HG03060 (cell line): ENCODE data around the gene GBX2.
"Not testable (repeated sequence)": the region's sequence is repeated elsewhere in the genome, so short reads cannot be mapped to it uniquely, and the experiment has no call there.

Experiments
- ATAC-seq: cut with Tn5 transposase; IDR thresholded peaks from one replicate; pipeline ENCODE4 v1.9.1; 2021; ENCODE audit warnings: low read depth, moderate number of reproducible peaks; ENCODE audit not compliant: unreplicated experiment

Gene GBX2

DNA sequence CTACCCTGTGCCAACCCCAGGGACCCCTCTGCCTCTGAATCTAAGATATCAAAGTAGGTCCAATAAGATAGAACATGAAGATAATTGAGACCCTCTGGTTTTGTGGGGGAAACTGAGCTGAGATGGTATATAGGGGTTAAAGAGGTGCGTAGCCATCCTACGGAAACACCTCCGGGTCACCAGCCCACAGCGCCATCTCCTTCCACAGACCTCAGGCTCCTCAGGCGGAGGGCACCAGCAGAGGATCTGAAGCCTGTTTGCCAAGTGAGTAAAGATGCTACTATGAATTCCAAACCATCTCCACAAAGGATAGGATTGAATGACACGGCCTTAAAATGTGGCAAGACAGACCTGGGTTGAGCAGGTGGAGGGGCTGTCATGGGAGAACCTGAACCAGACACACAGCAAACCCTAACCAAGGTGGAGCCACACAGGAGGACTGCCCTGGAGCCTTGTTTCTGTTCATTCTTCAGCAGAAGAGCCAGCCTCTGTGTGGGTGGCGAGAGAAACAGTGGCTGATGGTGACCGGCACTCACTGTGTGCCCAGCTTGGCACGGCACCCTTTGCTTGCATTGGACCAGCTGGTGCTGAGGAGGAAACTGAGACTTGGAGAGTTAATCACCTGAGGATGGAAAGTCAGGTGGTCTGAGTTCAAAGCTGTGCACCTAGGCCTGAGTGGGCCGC, 10.2 kb downstream of the GBX2 start:
- no peak for ATAC-seq

DNA sequence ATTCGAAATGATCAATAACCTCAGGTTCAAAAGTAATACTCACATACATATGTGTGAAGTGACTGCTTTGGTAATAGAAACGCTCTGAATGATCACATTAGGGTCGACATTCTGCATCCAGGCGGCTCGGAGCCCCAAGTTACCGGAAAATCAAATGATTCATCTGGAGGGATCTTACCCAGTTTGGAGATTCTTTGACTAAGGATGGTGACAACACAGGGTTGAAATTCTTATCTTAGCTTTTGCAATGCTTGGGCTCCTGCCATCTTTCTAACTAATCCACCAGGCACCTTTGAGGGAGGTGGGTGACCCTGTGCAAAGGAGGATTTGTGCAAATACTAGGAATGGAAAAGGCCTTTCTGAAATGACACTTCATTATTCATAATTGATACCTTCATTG, 10.8 kb downstream of the GBX2 start:
- ATAC-seq = no peak

DNA sequence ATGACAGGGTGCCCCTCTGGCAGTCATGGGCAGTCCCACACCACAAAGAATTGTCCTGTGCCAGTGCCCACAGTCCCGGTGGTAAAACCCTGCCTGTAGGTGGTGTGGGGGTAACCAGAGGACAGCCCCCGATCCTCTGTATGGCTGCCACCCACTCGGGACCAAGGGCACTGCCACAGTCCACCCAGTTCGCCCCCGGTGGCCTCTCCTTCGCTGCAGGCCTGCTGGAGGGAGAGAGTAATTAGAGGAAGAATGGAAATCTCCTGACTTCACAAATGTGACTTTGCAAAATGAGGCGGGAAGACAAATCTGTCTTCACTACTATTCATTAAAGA, 11.4 kb downstream of the GBX2 start:
- ATAC-seq = no peak

DNA sequence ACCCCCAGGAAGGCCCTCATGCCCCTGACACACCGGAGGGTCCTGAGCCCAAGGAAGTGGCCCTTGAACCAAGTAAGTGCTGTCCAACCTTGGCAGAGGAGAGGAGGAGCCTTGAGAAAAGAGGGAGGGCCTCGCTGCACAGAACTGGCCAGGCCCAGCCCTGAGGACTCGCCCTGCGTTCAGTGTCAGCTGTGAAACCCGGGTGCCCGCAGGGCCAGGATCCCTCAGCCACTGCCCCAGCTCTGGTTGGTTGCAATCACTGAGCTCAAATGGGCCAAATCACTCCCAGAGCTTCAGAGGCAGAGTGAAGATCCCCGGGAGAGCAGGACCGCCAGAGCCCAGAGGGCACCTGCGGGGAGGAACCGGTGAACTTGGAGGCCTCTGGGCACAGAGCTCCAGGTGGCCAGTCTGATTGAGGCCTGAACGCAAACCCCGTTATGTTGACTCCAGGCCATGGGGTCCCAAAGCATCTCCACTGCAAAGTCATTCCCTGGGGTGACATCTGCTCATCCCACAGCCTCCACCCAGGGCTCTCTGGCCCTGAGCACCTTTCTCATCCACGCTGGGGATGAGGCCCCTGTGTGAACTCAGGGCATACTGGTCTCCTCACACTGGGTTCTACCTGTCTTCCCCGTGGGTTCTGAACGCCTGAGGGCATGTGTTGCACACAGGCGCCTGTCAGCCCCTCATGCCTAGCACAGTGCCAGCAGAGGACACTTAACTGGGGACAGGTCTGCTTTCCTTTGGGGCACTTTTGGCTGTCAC, 11.9 kb downstream of the GBX2 start:
- ATAC-seq = no peak

DNA sequence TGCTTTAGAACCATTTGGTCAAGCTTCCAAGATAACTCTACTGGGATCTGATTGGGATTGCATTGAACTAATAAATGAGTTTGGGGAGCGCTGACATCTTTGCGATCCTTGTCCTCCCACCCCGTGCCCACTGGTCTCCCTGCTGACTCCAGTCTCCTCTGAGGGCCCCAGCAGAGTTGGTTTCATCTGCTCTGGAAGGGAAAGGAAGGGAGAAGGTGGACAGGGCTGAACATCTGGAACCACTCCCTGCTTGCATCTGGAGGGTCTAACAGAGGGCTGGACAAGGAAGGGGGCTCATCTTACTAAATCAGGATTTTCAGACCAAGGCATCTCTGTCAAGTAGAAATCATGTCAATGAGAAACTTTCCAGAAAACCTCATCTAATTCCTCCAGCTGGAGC, 12.8 kb downstream of the GBX2 start:
- ATAC-seq = no peak

DNA sequence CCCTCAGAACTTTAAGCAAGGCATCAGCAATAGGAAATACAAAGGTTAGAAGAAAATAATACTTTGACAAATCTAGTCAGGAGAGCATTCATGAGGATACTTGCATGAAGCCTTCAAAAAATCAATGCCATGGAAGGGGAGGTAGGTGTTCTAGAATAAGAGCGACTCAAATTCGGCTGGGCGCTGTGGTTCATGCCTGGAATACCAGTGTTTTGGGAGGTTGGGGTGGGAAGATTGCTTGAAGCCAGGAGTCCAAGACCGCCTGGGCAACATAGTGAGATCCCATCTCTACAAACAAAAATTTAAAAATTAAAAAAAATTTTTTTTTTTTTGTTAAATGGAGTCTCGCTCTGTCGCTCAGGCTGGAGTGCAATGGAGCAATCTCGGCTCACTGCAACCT, 21.8 kb downstream of the GBX2 start:
- no peak for ATAC-seq

DNA sequence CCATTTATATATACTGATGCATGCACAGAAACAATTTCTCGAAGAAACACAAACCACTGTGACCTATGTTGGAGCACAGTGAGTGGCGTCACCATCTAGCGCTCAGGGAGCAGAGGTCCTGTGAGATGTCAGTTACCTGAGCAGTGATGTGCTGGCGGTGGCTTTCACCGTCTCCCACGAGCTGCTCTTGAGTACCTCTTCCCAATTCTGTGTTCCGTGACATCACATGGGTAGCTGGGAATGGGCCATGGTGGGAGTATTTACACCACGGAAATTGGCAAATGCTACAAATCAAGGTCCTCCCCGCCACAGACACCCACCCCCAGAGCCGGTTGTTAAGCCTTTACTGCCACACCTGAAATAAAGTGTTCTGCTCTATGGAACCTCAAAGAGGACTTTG, 24.4 kb downstream of the GBX2 start:
- no peak for ATAC-seq

DNA sequence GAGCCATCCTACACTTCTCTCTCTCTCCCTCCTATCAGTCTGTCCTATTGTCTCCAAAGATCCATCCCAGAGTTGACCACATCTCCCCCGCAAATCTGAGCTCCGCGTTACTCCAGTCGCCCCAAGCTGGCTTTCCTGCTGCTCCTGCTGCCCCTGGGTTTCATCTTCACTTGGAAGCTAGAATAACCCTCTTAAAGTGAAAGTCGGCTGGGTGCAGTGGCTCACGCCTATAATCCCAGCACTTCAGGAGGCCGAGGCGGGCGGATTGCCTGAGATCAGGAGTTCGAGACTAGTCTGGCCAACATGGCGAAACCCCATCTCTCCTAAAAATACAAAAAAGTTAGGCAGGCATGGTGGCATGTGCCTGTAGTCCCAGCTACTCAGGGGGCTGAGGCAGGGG, 26.6 kb downstream of the GBX2 start:
- ATAC-seq = not testable (repeated sequence)

DNA sequence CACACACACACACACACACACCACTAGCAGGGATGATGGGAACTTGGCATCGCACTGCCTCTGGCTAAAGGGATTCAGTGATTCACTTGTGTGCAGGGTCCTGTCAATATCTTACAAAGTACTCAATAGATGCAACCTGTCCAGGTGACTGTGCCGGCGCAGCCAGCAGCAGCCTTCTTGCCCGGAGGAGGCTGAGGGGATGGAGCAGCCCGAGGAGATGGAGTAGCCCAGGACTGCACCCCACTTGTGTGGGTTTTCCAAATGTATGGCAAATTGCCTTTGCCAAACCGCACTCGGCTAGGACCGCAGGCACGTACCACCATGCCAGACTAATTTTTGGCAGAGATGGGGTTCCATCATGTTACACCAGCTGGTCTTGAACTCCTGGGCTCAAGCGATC, 31.1 kb downstream of the GBX2 start:
- no peak for ATAC-seq

DNA sequence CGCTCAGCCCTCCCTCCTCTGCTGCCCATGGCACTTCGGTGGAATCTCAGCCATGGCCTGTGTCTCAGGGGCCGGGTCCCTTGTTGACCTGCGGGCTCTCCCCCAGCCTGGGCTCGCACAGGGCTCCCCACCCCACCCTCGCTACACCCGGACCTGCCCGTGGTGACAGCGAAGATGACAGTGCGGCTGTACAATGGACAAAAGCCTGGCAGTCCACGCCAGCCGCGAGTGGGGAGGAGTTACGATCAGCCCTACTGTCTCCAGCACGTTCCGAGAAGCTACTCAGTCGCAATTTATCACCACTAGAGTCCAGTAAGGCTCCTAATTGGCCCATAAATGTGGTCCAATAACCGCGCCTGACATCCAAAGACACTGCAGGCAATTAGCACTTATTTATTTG, 31.6 kb downstream of the GBX2 start:
- no peak for ATAC-seq

DNA sequence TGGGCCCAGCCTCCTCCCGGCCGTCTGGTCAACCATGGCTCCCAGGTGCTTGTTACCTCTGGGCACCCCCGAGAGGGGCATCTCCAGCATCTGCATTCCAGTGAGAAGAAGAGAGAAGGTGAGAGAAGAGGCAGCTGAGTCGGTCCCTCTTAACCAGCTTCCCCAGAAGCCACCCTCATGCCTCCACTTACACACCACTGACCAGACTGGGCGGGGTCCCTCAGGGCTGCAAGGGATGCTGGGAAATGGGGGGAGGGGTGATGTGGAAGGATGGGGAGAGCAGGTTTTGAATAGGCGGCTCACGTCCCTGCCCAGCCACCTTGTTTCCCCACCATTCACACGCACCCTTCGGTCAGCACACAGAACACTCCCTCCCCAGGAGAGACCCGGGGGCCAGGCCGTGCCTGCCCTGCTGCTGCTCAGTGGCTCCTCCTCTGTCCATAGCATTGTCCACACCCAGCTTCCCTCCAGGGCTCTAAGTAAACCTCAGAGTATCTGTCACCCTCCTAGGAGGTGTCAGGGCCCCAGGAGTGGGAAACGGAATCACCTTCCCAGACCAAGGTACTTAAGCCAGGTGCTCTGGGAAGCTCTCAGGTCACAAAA, 34.7 kb downstream of the GBX2 start:
- no peak for ATAC-seq

DNA sequence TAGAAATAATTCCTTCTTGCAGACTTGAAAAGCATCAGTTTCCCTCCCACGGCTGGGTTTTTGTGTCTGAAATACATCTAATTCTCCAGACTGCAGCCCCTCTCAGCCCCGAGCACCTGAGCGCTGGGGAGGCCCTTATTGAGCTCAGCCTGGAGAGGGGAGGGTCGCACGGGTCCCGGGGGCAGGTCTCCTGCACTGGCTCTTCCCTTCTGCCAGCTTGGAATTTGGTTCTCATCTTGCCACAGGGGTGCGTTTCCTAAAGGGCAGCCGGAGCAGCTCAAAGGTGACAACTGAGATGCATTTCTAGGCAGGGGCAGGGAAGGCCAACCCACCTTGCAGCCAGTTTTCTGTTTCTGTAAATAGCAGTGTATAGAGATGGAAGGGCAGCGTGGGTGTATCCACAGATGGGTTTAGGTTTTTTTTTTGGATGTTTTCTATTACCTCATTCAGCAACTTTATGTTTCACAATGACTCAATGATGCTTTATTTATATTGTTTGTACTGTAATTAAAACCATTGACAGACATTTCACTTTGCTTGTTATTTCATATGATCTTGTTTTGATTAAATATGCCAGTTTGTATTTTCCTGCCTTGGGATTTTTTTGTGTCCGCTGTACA, 37.0 kb downstream of the GBX2 start:
- no peak for ATAC-seq

DNA sequence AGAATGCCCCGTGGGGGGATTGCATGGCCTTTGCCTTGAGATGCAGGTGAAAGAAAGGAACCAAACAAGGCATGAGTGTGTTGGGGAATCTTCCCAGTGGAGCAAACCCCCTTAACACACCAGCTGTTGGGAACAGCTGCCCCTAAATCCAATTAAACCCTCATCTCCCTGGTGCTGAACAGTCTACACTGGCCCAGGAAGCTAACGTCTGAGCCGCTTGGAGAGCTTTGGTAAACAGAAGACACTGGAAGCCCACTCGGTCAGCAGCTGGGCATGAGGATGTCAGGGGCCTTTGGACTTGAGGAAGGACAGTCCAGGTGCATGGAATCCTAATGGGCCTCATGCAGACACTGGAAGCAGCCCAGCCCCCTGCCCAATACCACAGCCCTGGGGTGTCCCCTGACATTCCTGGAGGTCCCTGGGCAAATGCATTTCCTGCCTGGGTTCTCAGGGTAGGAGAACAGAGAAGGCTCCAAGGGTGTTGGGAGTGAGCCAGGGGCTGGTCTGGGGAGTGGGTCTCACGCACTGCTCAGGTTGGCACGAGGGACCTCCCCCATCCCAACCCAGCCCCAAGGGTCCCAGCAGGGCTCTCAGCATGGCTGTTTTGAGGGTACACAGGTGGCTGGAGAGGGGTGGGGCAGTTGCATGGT, 37.7 kb downstream of the GBX2 start:
- ATAC-seq = no peak

DNA sequence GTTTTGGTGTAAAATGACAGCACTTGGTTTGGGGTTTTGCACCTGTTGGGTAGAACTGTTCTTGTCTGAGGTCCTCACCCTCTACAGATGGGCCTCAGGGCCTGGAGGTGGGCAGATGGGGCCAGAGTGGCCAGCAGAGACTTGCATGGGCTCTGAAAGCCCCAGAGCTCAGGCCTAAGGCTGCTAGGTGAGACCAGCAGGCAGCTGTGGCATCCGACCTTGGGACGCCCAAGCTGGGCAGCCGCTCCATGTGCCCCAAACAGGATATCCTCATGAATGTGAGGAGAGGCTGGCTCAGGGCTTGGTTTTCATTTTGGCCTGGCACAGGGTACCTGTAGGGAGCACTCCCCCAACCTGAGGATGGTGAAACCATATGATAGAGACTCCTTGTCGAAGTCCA, 38.3 kb downstream of the GBX2 start:
- ATAC-seq = no peak

DNA sequence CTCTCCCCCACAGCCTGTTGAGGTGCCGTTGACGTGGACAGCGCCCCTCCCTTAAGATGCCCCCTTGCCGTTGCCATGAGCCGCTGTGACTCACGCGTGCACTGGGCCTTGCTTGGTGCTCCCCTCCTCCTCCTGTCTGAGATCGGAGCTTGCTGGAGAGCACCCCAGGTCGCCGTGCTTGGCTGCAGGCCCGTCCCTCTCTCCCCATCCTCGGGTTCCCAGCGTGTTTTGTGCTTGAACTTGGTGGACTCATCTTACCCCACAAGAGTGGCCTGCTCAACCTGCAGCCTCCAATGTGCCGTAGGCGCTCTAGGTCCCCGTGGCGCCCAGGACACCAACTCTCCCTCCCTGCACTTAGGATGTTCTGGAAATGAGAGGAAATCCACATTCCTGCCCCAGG, 39.9 kb downstream of the GBX2 start:
- no peak for ATAC-seq

DNA sequence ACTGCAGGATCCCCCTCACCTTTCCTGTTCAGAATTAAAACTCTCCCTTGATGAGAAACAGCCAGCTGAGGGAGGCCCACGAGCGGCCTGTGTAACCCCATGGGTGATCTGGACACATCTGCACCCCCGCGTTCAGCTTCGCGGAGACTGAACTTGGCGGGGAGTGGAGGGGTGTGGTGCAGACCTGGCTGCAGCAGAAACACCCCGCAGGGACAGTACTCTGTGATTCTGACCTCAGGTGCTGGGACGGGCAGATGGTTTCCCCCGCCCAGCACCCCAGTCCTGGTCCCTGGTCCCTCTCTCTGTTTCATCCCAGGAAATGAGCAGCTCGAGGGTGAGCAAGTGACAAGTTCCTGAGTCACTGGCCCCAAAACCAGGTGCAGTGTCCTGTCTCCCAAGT, 41.2 kb downstream of the GBX2 start:
- no peak for ATAC-seq

DNA sequence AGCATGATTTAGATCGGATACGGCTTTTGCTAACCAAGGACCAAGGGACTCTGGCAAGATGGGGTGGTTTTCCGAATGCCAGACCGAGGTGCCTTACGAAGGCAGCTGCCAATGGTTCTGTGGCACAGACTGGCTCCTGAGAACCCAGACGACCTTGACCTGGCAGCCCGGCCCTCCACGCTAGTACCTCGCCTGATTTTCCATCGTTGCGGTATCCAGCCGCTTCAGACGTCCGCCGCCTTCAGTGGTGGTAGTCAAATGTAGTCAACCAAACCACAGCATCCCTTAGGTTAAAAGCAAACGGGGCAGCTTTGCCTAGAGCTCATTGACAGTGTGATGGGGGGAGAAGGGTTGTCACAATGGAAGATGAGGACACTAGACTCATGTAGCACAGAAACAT, 42.6 kb downstream of the GBX2 start:
- no peak for ATAC-seq

DNA sequence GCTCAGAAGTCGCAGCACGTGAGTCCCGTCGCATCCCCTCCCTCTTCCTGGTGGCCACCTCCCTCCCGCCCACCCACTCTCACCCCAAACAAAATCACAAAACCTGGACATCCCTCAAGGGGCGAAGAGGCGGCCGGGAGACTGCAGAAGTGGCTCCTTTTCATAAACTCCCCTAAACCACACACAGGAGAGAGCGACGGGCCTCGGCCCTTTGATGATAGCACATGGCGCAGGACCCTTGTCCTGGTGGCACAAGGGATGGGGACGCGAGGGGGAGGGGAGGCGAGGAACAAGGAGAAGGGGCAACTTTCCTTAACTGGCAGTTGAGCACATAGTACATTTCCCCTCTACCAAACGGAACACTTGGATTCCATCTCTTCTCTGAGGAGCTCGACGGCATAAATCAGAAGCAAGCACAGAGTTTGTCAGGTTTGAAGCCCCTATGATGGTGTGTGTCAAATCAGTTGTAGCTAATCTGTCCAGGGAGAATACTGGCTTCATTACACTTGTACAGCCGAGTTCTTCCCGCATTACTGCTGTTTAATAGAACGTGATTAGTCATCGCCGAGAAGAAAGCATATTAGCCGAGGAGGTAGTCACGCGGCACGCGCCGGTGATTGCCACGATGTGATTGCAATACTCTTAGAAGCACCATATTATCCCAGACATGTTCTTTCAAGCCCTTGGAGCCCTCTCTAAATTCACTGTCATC, 43.8 kb downstream of the GBX2 start:
- ATAC-seq = no peak

DNA sequence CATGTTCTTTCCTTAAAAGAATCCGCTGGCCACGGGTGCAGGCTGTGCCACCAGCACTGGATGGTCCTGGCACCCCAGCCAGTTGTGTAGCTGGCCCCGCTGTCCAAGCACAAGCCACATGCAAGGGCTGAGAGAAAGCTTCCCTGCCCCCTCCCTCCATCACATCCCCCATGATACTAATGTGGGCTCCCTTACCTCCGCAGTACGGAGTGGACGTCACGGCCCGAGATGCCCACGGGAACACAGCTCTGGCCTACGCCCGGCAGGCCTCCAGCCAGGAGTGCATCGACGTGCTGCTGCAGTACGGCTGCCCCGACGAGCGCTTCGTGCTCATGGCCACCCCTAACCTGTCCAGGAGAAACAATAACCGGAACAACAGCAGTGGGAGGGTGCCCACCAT, 44.5 kb downstream of the GBX2 start:
- ATAC-seq = no peak

DNA sequence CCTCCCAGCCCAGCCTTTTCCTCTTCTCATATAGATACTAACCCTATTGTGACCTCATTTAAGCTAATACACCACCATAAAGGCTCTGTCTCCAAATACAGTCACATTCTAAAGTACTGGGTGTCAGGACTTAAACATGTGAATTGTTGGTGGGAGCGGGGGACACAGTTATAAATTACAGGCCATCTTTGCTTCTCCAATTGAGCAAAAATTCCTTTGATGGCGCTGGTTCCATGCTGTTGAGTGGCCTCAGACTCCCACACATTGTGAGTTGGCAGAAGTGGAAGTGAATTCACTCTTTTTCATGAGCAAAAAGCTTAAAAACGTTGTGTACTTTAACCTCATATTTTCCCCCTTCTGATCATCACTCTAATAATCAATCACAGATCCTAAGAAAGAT, 46.0 kb downstream of the GBX2 start:
- ATAC-seq = no peak

DNA sequence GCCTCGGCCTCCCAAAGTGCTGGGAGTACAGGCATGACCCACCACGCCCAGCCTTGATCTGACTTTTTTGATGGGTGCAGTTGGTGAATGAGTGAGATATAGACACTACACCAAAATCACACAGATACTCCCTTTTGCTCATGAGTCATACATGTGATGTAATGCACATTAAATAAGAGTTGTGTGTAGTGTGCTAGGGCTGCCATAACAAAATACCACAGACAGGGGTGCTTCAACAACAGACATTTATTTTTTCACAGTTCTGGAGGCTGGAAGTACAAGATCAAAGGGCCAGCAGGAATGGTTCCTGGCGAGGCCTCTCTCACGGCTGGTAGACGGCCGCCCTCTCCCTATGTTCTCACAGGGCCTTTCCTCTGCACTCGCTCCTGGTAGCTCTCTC, 46.6 kb downstream of the GBX2 start:
- no peak for ATAC-seq
